Midbrain (tissue), 1 donor: Measurements from ENCODE around the gene TCAIM.

Source experiments
- DNase-seq: peaks from one replicate; lab custom pipeline; 2025; lab: John Stamatoyannopoulos, UW

TCAIM gene

DNA sequence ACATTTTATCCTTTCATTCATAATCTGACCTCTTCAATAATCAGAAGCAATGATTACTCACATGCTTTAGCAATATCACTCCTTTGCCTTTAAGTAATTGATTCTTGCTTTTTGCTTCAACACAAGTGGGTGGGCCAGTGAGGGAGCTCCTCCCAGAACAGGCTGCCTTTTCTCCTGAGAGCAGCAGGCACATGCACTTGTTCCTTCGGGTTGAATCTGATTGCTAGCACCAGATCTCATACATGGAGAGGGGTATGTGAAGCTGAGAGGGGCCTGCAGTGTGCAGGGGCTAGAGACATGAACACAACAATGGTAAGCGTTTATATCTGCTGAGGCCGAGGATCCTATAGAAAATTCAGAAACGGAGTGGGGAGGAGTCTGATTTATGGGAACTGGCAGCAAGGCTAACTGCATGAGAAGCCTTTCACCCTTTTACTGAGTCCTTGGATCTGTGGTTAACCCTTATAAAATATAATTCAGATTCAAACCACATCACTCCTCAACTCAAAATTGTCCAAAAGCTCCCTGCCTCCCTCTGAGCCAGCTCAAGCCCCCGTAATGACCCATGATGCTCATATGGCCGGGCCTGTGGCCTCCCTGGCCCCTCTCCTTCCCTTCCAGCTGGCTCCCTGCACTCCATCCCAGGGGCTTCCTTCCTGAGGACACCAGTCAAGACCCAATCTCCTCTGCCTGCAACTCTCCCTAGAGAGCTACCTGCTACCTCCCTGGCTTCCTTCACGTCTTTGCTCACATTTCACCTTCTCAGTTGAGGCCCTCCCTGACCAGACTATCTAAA is 106.5 kb downstream of the TCAIM start:
- no peak for DNase-seq

DNA sequence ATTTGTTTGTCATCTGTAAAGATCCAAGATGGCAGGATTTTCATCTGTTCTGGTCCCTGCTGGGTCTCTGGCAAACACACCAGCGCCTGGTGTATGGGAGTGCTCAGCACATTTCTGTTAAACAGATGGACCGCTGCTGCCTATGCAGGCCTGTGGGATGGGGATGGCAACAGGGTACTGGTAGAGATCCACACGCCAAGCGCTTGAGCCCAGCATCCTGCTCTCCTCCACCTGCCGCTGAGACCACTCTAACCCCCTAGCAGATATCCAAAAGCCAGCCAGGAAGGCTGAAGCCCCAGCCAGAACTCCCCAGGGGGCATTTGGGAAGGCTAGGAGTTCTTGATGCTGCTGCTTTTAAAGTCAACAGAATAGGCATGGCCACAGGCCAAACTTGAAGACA is 107.2 kb downstream of the TCAIM start:
- DNase-seq = no peak

- DNase-seq = no peak
Observed at GRCh38 chr3:44446929-44447328, 108.4 kb downstream of the TCAIM start.

DNA sequence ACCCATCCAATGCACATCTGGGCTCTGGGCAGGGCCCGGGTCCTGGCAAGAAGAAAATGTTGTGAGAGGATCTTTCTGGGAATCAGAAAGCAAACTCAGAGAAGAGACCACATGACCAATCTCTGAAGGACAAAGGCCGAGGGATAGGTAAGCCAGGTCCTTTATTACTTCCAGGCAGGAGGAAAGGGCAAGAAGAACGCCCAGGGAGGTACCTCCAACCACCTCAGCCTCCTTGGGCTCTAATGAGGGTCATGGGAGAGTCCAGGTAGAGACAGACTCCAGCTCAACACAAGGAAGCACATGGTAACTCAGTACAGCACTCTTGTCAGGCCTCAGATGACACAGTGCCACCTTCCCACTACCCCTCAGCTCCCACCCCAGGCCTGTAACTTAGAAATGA is 112.9 kb downstream of the TCAIM start:
- no peak for DNase-seq

DNA sequence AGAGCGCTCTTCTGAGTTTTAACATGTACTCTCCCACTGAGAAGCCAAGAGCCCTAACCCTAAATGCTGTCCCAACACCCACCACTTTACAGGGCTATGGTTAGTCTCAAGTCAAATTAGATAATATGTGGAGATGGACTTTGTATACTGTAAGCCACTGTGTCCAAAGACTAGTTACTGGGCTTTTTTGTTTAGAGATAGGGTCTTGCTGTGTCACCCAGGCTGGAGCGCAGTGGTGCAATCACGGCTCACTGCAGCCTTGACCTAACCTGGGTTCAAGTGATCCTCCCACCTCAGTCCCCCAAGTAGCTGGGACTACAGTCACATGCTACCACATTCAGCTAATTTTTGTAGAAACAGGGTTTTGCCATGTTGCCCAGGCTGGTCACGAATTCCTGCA is 115.7 kb downstream of the TCAIM start:
- DNase-seq = no peak

DNA sequence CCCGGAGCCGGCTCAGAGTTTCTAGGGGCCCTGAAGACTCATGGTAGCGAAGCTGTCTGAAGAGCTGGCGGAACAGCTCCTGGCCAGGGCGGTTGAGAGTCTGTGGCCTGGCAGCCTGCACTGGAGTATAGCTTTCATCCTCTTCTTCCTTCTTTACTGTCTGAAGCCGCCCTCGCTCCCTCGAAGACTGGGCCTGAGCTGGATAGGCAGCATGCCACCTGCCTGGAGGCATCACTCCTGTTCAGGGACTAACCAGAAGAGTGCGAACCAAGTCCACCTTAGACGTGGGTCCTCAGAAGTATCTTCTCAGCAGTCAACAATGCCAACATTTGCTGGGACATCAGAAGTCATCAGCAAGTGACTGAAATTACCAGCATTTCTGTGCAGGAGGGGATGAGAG is 116.8 kb downstream of the TCAIM start:
- DNase-seq = no peak
